ENCODE data around the gene ANKMY1.

The ANKMY1 gene, protein sequence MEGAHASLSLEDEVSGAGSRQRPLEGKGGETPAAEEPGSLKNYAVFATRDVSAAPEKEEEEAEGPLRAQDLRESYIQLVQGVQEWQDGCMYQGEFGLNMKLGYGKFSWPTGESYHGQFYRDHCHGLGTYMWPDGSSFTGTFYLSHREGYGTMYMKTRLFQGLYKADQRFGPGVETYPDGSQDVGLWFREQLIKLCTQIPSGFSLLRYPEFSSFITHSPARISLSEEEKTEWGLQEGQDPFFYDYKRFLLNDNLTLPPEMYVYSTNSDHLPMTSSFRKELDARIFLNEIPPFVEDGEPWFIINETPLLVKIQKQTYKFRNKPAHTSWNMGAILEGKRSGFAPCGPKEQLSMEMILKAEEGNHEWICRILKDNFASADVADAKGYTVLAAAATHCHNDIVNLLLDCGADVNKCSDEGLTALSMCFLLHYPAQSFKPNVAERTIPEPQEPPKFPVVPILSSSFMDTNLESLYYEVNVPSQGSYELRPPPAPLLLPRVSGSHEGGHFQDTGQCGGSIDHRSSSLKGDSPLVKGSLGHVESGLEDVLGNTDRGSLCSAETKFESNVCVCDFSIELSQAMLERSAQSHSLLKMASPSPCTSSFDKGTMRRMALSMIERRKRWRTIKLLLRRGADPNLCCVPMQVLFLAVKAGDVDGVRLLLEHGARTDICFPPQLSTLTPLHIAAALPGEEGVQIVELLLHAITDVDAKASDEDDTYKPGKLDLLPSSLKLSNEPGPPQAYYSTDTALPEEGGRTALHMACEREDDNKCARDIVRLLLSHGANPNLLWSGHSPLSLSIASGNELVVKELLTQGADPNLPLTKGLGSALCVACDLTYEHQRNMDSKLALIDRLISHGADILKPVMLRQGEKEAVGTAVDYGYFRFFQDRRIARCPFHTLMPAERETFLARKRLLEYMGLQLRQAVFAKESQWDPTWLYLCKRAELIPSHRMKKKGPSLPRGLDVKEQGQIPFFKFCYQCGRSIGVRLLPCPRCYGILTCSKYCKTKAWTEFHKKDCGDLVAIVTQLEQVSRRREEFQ

DNA sequence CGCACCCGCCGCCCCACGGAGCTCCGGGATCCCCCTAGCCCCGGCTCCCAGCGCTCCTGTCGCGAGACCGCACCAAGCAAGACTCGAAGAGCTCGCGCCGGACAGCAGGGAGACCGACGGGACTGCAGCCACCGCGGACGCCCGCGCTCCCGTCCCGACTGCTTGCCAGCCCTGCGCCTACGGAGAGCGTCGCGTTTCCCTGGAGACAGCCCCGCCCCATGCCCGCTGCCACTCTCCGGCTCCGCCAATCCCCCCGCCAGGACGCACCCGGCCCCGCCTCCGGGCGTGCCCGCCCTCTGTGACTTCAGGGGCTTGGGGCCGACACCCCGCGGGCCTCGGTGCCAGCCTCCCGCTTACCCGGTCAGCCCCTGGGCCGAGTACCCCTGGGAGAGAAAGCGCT is at the start of gene ANKMY1:
Gene ANKMY1, minus strand, starts transcription at position 181 of the 400 bp plus-strand sequence. CDS start 653 bp downstream, outside the sequence.
- peak; percentile 74 for DNase-seq (ENCODE audit: low spot score)

DNA sequence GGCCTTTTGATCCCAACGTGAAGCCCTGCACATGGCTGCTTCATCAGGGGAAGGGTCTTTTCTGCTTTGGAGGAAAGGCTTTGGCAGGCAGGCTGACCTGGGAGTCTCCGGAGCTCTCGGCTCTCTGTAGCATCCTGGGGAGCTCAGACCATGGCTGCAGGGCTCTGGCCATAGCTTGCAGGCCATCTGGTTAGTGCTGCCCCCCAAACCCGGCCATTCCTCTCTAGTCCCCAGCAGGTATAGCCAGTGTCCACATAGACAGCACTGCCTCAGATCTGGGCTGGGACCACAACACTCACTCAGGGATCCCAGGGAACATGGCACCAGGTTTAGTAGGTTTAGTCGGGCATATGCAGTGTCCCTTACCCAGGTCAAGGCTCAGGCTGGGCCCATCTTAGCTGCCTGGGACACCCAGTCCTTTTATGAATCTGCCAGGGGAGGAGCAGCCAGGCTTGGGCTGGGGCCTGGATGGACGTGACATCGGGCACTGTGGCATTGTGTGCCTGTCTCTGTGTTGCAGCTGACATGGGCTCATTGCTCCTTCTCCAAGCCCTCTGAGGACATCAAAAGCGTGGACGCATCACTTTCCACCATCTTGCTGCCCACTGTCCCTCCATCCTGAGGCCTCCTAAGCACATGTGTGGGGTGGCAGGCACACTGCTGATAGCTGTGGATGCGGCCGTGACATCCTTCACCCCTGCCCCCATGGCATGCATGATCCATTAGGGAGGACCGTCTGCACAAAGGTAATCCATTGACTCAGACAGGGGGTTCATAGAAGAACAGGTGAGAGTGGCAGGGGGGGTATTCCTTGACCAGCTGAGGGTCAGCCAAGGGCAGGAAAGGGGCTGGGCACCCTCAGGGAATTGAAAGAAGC is 48.3 kb upstream of the ANKMY1 start:
- DNase-seq (ENCODE audit: low spot score), result peak; percentile 10

DNA sequence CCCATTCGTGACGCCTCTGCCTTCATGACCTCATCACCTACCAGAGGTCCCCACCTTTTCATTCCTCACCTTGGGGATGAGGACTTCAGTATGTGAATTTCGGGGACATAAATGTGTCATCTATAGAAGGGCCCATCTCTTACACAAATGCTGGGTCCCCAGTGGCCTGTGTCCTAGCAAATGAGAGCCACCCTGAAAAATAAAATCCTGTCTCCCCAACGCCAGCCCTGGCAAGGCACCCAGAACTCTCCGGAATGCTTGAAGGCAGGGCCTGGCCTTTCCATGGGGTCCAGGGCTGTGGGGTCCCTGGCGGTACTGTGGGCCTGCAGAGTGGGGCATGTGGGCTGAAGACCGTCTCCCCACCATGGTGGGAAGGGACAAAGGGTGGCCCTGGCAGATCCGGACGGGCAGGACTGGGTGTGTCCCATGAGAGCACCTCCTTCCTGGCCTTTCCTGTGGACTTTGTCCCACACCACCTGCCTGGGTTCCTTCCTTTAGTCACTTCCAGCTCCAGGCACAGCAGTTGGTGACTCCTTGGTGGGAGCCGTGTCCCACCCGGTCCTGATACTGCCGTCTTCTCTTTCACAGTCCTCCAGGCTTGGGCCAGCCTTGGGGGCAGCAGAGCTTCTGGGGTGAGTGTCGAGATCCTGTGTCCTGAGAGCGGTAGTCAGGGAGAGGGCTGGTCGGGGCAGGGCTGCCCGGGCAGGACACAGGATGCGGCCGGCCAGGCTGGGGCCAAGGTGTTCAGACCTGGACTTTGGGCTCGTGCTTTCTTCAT is 47.3 kb upstream of the ANKMY1 start:
- DNase-seq (ENCODE audit: low spot score), result peak; percentile 22

DNA sequence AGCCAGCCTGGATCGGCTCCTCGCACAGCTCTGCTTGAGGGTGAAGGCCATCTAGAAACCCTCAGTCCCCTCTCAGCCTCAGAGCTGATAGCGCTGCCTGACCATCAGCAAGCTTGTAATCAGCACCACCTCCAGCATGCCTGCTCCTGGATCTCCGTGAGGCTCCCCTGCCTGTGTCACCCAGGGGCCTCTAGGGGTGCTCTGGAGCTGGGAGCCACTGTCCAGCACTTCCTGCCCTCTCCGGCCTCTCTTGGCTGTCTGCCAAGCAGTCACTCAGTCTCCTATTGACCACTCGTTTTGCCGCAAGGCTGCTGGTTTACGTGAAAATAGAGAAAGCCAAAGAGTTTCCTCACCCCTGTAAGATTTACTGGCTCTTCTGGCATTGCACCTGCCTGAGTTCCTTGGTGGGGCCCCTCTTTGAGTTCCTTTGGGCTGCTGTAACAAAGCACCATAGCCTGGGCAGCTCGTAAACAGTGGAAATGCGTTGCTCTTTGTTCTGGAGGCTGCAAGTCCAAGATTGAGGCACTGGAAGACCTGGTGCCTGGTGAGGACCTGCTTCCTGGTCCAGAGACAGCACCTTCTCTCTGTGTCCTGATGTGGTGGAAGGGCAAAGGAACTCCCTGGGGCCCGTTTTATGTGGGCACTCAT is 46.6 kb upstream of the ANKMY1 start:
- DNase-seq (ENCODE audit: low spot score), result peak; percentile 49

DNA sequence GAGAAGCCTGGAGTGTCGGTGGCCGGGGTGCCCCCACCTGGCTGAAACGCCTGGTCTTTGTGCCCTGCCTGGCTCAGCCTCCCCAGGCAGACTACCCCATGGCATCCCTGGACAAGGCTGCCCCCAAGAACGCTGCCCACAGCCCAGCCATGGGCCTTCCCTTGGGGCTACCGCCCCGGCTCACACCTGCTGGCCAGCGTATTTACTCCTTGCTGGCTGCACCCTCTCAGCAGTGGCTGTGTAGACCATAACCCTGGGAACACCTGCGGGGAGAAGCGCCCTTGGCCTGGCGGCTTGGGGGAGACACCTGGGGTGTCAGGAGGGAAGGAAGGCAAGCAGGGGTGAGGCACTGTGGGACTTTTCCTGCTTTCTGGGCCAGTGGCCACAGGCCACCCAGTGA is 46.1 kb upstream of the ANKMY1 start:
- peak; percentile 24 for DNase-seq (ENCODE audit: low spot score)

DNA sequence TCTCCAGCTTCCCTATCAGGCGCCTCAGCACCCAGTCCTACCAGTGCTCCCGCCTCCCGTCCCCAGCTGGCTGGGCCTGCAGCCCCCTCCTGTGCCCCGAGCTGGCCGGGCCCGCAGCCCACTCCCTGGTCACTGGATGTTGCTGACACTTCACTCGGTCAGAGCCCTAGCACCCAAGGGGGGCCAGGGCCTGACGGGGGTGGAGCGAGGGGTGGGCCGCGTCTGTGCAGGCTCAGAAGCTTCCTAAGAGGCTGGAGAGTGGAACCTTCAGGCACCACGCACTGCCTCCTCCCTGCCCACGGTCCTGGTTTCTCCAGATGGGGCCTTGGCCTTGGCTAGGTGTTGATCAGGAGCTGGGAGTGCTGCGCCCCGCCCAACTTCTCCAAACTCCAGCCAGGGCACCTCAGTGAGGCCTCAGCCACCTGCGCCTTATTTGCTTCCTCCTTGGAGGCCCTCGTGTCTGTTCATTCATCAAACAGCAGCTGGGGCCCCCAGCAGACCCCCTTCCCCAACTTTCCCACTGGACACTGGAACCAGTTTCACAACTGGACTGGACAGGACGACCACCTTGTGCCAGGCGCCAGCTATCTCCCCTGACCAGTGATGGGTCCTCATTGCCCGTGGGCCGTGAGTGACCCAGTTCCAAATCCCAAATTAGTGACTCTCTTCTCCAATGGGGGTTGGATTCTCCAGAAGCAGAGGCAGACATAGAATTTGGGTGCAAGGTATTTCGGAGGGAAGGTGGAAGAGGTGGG is 45.5 kb upstream of the ANKMY1 start:
- DNase-seq (ENCODE audit: low spot score), result peak; percentile 27

DNA sequence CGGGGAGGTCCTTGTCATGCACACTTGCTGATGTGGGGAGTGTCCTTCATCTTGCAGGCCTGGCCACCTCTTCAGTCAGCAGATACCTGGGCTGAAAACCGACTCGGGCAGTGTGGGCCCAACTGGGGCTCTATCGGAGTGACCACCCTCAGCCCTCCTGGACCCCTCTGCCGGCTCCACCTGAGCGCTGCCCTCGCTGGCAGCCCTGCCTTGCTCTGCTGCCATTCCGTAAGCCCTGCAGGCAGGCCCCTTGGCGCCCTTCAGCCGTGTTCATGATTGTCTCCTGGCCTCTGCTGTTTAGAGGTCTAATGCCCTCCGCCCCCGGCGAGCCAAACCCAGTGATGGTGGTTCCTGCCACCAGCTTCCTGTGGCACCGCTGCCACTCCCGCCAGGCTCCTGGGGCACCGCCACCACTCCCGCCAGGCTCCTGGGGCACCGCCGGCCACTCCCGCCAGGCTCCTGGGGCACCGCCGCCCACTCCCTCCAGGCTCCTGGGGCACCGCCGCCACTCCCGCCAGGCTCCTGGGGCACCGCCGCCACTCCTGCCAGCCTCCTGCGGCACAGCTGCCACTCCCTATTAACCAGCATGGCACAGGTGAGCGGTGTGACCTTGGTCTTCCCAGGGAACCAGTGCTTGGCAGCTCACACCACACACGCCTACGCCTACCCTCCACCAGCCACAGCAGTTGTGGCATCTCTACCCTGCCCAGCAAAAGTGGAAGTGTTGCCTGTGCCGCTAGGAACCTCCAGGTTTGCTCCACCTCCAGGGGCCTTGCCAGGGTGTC is 44.7 kb upstream of the ANKMY1 start:
- DNase-seq (ENCODE audit: low spot score), result no peak

DNA sequence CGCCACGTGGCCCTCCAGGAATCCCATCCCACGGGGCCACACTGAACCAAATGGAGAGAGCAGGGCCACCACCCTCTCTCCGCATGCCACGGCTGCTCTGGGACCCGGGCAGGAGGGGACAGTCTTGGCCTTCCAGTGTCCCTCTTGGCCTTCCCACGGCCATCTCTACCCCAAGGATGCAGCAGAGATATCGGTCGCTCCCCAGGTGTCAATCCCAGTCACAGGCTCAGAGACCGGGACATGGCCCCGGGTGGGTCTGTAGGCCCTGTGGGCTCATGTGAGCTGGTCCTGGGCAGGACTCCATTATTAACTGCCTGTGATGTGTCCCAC is 44.0 kb upstream of the ANKMY1 start:
- no peak for DNase-seq (ENCODE audit: low spot score)

DNA sequence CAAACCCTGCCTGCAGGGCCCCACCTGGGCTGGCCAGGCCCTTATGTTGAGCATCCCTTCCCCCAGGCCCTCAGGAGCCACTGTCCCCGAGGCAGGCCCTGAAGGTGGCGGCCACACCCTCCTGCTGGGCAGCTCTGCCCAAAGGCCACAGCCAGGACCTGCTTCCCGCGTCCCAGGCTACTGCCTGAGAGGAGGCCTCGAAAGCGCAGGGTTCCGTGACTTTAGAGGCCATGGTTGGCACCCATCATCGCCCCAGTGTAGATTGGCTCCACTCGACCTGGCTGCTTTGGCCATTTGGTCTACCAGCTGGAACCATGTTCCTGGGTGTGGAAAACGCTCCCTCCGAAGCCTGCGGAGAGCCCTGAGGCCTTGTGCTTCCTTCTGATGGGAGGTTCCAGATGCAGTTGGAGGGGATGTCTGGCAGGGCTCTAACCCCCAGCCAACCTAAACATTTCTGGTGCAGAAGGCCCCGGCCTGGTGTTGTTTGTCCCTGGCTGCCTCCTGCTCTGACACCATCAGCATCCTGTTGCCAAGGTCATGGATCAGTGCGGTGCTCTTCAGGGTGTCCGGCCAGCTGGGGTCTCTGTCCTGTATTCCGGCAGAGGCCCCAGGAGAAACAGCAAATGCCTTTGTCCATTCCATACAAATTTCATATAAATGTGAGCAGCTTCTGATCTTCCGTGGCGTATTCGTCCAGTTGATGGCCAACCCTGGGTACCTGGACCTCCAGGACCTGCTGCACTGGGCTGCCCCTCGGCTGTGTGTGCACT is 43.5 kb upstream of the ANKMY1 start:
- DNase-seq (ENCODE audit: low spot score), result no peak

DNA sequence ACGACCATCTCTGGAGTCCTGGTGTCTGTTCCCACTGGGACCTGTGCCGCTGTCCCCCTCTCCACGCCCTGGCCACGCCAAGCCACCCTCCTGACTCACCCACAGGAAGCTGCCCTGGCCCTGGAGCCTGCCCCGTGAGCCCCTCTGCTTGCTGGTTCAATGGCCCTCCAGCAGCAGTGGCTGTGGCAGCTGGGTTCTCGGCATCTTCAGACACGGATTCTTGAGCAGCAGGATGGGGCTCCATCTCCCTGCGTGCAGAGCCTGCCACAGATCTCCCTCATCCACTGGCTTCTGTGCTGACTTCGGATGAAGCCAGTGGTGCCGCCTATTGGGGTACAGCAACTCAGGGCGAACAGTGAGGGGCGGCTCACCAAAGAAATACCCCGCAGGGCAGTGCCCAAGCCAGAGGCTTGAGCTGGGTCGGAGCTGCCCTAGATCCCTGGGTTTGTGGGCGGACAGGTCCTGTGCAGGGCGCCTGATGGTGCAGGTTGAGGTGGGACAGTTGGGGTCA is 42.7 kb upstream of the ANKMY1 start:
- no peak for DNase-seq (ENCODE audit: low spot score)

DNA sequence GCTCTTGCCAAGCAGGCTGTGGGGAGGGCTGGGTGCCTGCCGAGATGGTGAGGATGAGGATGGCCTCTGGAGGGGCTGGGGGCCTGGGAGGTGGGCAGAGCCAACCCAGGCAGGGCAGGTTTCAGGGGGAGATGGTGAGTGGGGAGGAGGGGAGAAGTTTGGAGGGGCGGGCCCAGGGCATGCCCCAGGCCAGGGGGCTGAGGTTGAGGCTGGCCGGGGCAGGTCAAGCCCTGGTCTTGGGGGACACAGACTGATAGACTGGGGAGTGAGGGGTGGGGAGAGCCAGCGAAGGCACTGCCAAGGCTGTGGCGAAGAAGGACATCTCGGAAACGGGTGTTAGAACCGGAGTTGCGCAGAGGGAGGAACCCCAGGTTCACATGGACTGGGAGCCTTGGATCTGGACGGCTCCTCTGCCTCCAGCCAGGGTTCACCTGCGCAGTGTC is 41.4 kb upstream of the ANKMY1 start:
- no peak for DNase-seq (ENCODE audit: low spot score)

DNA sequence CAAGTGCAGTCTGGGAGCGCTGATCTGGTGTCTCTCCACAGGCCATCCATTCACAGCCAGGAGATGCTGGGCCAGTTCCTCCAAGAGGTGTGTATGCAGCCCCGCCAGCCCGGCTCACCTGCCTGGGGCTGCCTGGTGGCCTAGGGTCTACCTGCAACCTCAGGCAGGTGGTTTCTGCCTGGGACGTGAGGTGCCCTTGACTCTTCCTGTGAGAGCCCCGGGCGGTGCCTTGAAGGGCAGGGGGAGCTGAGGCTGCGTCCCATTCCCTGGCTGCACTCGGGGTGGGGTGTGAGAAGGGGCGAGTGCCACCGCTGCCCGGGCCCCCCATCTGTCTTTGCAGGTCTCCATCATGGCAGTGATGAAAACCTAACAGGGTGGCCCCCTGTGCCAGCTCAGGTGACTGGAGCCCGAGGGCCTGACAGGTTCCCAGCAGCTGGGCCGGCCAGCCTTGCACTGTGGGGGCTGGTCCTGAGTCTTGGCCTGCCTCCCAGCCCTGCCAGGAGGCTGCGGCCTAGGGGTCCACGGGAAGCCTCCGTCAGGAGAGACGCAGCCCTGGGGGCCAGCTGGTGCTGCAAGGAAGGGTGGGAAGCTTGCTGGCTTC is 40.6 kb upstream of the ANKMY1 start:
- DNase-seq (ENCODE audit: low spot score), result no peak

DNA sequence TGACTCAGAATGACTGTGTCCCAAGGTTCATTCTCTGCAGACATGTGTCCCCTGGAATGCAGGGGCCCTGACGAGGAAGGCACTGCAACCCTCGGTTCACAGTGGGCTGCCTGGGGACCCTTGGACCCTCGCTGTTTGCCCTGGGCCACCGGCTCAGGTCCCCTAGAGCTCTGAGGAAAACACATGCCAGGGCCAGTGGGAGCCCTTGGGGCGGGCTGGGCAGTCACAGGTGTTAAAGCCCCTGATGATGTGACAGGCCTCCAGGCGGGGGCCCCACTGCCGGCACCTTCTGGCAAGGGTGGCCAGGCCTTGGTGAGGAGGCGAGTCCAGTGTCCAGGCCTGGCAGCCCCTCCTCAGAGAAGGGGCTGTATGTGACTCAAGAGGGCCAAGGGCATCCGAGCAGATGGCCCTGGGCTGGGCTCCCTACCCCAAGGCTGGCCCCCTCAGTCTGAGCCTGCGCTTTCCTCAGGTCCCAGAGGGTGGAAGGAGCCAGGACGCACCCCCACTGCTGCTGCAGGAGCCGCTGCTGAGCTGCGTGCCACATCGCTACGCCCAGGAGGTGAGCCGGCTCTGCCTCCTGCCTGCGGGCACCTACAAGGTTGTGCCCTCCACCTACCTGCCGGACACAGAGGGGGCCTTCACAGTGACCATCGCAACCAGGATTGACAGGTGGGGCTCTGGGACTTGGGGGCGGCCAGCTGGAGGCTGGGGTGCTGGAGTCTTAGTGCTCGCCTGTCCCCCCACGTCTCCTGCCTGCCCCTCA is 39.8 kb upstream of the ANKMY1 start:
- DNase-seq (ENCODE audit: low spot score), result no peak

DNA sequence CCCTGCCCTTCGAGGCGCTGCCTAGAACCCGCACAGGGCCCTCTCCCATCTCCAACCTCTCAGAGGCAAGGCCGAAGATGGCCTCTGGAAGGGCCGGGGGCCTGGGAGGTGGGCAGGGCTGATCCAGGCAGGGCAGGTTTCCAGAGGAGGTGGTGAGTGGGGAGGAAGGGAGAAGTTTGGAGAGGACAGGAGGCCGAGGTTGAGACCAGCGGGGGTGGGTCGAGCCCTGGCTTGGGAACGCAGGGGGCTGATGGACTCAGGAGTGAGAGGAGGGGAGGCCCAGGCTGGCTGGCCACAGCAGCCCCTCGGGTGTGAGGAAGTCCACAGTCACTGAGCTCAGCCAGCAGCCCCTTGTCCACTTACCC is 39.2 kb upstream of the ANKMY1 start:
- DNase-seq (ENCODE audit: low spot score), result no peak

DNA sequence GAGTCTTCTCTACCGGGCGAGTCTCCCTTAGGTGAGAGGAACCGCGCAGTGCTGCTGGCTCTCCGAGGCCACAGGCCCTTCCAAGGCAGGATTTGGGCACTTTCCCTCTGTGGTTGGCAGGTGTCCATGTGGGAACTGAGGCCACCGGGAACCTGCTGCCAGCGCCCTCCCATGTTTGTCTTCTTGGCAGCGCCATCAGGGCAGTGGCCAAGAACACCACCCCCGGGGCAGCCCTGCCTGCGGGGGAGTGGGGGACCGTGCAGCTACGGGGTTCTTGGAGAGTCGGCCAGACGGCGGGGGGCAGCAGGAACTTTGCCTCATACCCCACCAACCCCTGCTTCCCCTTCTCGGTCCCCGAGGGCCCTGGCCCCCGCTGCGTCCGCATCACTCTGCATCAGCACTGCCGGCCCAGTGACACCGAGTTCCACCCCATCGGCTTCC is 38.7 kb upstream of the ANKMY1 start:
- no peak for DNase-seq (ENCODE audit: low spot score)

DNA sequence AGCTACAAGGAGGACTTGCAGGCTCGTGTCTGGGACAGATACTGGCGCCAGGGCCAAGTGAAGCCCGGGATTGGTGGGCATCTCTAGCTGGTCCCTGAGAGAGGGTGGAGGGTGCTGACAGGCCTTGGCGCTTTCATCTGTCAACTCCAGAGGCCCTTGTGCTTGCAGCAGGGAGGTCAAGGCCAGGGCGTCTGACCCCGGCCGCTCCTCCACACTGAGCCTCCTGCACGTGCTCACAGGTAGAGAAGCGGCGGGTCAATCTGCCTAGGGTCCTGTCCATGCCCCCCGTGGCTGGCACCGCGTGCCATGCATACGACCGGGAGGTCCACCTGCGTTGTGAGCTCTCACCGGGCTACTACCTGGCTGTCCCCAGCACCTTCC is 38.3 kb upstream of the ANKMY1 start:
- no peak for DNase-seq (ENCODE audit: low spot score)
